Renal cortex interstitium (tissue), 15 donors: Measurements from ENCODE around the gene TMEM87A. TPM values are rescaled to one million over a fixed set of nuclear protein-coding genes. Genes with fewer than 3 reads are reported as not detected.
A peak's percentile ranks its signal among the peaks of the same experiment; 100 is the strongest.
"Not testable (repeated sequence)": the region's sequence is repeated elsewhere in the genome, so short reads cannot be mapped to it uniquely, and the experiment has no call there.

ENCODE experiments used
- DNase-seq, 11 donors: peaks; one replicate each; pipeline ENCODE4 v3.0.0-alpha.2; 2013; ENCODE audit warnings: low read depth in 9 of 11, low spot score in 4 of 11; ENCODE audit errors: extremely low read depth in 1 of 11
- long read RNA-seq, 16 experiments: transcript quantifications; one replicate each; lab custom pipeline, GENCODE V29; 2026
- polyA plus RNA-seq, 3 donors: library from polyadenylated mRNA; unstranded; fragments of 120-200 nt; gene quantifications; one replicate each; pipeline ENCODE4 v1.2.1, GENCODE V29; 2013; ENCODE audit not compliant: insufficient read length in 3 of 3

Gene TMEM87A
- 10 to 100 TPM; 46.5 to 60.5 (median 57.8) TPM for polyA plus RNA-seq
- long read RNA-seq, donor 1, transcript TMEM87A-202 (20 exons, 3,109 nt) = major isoform, 5 of 7 reads
- long read RNA-seq, donor 1, partial matches to known transcripts = 0 of 7 reads
- long read RNA-seq, donor 1, other reads (novel, unspliced or antisense) = 0 of 7 reads
- long read RNA-seq, donor 2, transcript TMEM87A-202 (20 exons, 3,109 nt) = major isoform, 6 of 7 reads
- long read RNA-seq, donor 2, partial matches to known transcripts = 0 of 7 reads
- long read RNA-seq, donor 2, other reads (novel, unspliced or antisense) = 0 of 7 reads
- long read RNA-seq, donor 3, transcript TMEM87A-202 (20 exons, 3,109 nt) = major isoform, 15 of 22 reads
- long read RNA-seq, donor 3, partial matches to known transcripts = 6 of 22 reads
- long read RNA-seq, donor 3, other reads (novel, unspliced or antisense) = 0 of 22 reads
- long read RNA-seq, donor 4, transcript TMEM87A-202 (20 exons, 3,109 nt) = major isoform, 10 of 22 reads
- long read RNA-seq, donor 4, partial matches to known transcripts = 11 of 22 reads
- long read RNA-seq, donor 4, other reads (novel, unspliced or antisense) = 0 of 22 reads
- long read RNA-seq, donor 5 = 0 reads
- long read RNA-seq, donor 6, transcript TMEM87A-202 (20 exons, 3,109 nt) = major isoform, 5 of 14 reads
- long read RNA-seq, donor 6, partial matches to known transcripts = 5 of 14 reads
- long read RNA-seq, donor 6, other reads (novel, unspliced or antisense) = 0 of 14 reads
- long read RNA-seq, donor 7, transcript TMEM87A-202 (20 exons, 3,109 nt) = major isoform, 12 of 14 reads
- long read RNA-seq, donor 7, partial matches to known transcripts = 0 of 14 reads
- long read RNA-seq, donor 7, other reads (novel, unspliced or antisense) = 0 of 14 reads
- long read RNA-seq, donor 8 = 0 reads
- long read RNA-seq, donor 9, transcript TMEM87A-202 (20 exons, 3,109 nt) = major isoform, 7 of 15 reads
- long read RNA-seq, donor 9, partial matches to known transcripts = 8 of 15 reads
- long read RNA-seq, donor 9, other reads (novel, unspliced or antisense) = 0 of 15 reads
- long read RNA-seq, donor 10, transcript TMEM87A-202 (20 exons, 3,109 nt) = major isoform, 5 of 5 reads
- long read RNA-seq, donor 10, partial matches to known transcripts = 0 of 5 reads
- long read RNA-seq, donor 10, other reads (novel, unspliced or antisense) = 0 of 5 reads
- long read RNA-seq, donor 11, transcript TMEM87A-202 (20 exons, 3,109 nt) = major isoform, 5 of 12 reads
- long read RNA-seq, donor 11, partial matches to known transcripts = 6 of 12 reads
- long read RNA-seq, donor 11, other reads (novel, unspliced or antisense) = 0 of 12 reads
- long read RNA-seq, donor 12, partial matches to known transcripts = 0 of 2 reads
- long read RNA-seq, donor 12, other reads (novel, unspliced or antisense) = 0 of 2 reads
- long read RNA-seq, donor 13 = 0 reads
- long read RNA-seq, donor 14, transcript TMEM87A-202 (20 exons, 3,109 nt) = major isoform, 10 of 17 reads
- long read RNA-seq, donor 14, partial matches to known transcripts = 6 of 17 reads
- long read RNA-seq, donor 14, other reads (novel, unspliced or antisense) = 0 of 17 reads
- long read RNA-seq, donor 15, partial matches to known transcripts = 0 of 2 reads
- long read RNA-seq, donor 15, other reads (novel, unspliced or antisense) = 0 of 2 reads
- long read RNA-seq, donor 16, transcript TMEM87A-202 (20 exons, 3,109 nt) = major isoform, 12 of 127 reads
- long read RNA-seq, donor 16, partial matches to known transcripts = 104 of 127 reads
- long read RNA-seq, donor 16, other reads (novel, unspliced or antisense) = 8 of 127 reads

GRCh38 chr15:42272939-42273899 lies at the start of gene TMEM87A, which contains the start of gene GANC:
TSS of gene TMEM87A (minus strand) at chr15:42273433. CDS start at chr15:42273398, 35 bp downstream.
TSS of gene GANC (plus strand) at chr15:42273201. CDS start at chr15:42274482, 1,281 bp downstream.
- peak; percentile 96 to 99 (median 98) for DNase-seq

GRCh38 chr15:42319206-42319605 lies 46.0 kb upstream of the TMEM87A start:
- DNase-seq = no peak

- DNase-seq = not testable (repeated sequence)
Observed at GRCh38 chr15:42316282-42316805, 43.1 kb upstream of the TMEM87A start.

DNA sequence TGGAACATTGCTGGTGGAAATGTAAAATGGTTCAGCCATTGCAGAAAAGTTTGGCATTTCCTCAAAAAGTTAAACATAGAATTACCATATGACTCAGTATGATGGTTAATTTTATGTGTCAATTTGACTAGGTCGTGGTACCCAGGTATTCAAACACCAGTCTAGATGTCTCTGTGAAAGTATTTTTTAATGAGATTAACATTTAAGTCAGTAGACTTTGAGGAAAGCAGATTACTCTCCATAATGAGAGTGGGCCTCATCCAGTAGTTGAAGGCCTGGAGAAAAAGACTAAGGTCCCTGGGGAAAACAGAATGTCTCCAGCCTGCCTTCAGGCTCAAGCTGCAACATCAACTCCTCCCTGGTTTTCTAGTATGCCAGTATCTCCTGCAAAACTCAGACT lies 42.3 kb upstream of the TMEM87A start:
- no peak for DNase-seq

DNA sequence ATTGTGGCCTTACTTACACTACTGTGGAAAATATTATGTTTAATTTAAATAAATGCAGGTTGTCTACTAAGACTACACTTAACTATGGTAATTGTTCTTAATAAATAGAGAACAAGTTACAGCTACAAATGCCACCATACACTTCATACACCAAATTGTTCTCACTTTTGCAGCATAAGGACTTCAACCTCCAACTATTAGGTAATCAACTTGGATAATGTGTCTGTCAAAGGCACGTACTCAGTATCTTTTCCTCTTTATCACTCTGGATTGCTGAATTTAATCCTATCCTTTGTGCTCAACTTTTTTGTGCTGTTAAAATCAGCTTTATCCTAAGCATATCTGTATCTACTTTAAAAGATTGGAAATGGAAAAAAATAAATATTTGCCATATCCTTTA lies 41.6 kb upstream of the TMEM87A start:
- DNase-seq = no peak

- DNase-seq = no peak
Observed at GRCh38 chr15:42313463-42313862, 40.2 kb upstream of the TMEM87A start.

GRCh38 chr15:42306681-42307080 lies 33.4 kb upstream of the TMEM87A start:
- no peak for DNase-seq

GRCh38 chr15:42301004-42301403 lies 27.8 kb upstream of the TMEM87A start:
- DNase-seq = not testable (repeated sequence)

GRCh38 chr15:42289166-42289565 lies 15.9 kb upstream of the TMEM87A start:
- DNase-seq = no peak

DNA sequence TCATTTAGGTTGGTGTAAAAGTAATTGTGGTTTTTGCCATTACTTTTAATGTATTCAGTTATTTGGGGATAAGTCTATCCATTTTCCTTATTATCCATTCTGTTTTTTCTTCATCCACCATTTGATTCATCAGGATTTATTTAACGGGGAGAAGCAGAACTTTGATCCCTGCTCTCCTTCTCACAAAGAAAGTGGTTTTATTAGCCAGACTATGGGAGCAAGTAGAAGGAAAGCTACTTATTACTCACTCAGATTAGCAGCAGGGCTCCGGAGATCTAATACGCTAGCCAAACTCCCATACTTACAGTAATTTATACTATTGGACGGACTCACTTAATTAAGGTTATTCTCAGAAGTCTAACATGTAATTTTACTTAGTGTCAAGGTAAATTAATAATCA lies 14.7 kb upstream of the TMEM87A start:
- no peak for DNase-seq

- no peak for DNase-seq
Observed at GRCh38 chr15:42286445-42287029, 13.3 kb upstream of the TMEM87A start.

GRCh38 chr15:42285034-42285433 lies 11.8 kb upstream of the TMEM87A start:
- DNase-seq = no peak

DNA sequence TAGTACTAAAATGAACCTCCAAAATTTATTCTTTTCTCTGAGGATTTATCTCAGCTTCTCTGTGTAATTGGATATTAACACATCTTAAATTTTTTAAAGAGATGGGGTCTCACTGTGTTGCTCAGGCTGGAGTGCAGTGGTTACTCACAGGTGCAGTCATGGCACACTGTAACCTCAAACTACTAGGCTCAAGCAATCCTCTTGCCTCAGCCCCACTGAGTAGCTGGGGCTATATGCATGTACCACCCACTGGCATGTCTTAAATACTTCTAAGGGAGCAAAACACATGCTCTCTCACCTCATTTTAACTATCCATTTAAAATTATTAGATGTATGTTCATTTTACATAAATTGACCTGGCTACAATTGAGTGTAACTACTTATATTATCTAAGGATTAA lies 11.3 kb upstream of the TMEM87A start:
- DNase-seq = no peak

GRCh38 chr15:42283671-42284070 lies 10.4 kb upstream of the TMEM87A start:
- DNase-seq = no peak

GRCh38 chr15:42282926-42283325 lies 9.7 kb upstream of the TMEM87A start:
- no peak for DNase-seq

DNA sequence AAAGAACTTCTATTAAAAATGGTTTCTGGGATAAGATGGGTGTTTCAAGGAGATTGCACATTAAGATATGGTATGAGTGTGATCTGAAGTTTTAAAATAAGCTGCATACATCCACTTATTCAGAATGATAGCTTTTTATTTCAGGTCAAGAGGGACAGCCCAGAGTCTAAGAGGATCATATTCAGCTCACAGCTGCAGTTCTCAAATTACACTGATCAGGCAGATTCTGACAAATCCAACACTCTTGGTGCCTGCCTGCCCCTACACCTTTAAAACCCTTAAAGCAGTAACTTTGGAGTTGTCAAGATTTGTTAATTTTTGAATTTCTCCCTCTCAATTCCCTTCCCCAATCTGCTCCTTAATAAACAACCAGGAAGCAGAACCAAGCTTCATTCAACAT lies 9.1 kb upstream of the TMEM87A start:
- DNase-seq = no peak
